Kidney glomerular epithelial cell (primary cell): Measurements from ENCODE around the gene RPRD1B.
"Not testable (repeated sequence)": the region's sequence is repeated elsewhere in the genome, so short reads cannot be mapped to it uniquely, and the experiment has no call there.

Experiments used
- DNase-seq: peaks from one replicate; lab custom pipeline; 2025; lab: John Stamatoyannopoulos, UW

RPRD1B gene

DNA sequence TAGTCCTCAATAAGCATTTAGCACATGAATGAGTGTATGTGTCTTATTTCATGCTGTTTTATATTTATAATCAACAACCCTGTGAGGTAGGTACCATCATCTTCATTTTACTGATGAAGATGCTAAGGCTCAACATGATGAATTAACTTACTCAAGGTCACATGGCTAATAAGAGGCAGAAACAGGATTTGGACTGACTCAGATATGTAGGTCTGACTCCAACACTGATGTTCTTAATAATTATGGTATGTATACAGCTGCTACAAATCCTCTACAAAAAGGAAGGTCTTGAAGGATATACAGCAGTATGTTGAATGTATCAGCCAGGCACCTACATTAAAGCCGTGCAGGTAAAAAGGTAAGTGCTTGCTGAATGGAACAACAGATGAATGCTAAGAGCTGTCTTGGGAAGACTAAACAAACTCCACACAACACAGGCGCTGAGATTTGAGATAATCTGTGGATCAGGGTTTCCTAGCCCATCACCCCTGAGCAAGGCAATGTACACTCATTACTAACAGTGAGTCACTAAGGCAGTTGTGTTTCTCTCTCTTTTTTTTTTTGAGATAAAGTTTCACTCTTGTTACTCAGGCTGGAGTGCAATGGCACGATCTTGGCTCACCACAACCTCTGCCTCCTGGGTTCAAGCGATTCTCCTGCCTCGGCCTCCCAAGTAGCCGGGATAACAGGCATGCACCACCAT lies 32.2 kb upstream of the RPRD1B start:
- DNase-seq: no peak

DNA sequence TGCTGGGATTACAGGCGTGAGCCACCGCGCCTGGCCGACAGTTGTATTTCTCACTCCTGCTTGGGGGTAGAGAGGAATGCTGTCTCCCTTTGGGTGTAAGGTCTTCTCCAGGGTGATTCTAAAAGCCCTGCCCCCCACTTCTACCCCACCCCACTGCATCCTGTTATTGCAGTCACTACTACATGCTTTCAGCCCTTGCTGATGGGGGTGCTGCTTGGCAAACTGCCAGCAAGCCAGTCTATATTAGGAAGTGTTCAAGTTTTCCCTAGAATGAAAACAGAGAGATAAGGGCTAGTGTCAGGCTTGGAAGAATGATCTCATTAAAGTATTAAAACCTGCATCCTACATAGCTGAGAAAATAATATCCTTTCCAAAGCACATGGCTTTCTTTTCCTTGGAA lies 31.6 kb upstream of the RPRD1B start:
- DNase-seq: no peak

DNA sequence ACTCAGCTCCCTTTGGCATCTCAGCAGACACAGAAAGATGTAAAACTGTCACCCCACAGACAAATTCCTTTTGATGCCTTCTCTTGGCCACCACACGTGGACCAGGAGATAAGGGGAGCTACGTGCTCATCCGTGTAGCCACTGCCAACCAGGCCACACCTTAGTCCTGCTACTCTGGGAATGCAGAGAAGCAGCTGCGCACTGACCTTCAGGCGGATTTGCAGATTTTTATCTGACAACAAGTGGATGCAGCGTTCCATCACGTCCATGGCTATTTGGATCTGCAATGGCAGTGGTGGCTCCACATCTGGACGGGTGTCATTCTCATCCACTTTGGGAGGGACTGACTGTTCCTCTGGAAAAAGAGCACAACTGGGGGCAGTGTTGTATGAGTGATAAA lies 31.1 kb upstream of the RPRD1B start:
- no peak for DNase-seq

DNA sequence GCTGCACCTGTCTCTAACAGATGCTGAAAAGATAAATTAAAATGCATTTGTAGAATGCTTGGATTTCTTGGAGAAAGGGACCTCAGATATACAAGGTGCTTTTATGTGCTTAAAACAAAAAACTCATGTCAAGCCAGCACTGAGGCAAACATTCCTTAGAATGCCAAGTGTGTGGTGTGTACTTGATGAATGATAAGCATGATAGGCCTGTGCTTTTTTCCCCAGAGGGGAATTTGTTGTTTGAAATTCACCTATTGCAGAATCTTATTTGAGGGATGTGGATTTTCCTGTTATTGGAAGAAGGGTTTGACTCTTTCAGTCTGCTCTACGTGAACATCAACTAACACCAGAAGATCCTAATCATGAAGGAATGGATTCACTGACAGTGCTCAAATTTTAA lies 29.1 kb upstream of the RPRD1B start:
- no peak for DNase-seq

DNA sequence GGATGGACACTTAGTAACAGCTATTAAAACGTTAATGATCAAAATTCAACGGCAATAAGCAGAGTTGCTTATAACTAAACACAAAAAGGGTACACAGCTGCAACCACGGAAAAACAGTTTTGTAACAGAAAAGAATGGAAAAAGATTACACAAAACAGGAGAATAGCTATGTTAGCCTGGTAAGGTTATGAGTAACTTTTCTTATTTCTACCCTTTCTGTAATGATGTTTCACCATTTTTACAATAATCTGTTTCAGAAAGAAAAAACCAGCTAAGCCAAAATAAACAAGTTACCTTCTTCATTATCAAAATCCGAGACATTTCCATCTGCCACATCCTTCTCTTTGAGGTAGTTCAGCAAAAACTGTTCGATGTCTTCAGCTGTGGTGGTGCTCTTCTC lies 27.6 kb upstream of the RPRD1B start:
- no peak for DNase-seq

DNA sequence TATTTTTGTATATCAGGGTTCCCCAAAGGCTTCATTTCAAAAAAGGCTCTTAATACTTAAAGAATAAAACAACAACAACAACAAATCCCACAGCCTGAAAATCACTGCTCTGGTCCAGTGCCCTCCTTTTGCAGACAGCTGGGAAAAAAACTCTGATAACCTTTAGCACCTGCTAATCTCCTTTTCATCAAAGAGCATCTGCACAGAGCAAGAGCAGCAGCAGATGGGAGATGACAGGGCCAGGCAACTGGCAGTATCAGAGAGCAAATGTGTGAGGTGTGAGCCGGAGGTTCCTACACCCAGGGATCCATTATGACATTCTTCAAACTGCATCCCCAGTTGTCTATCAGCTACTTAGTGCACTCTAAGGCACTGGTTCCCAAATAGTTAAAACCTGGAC lies 26.0 kb upstream of the RPRD1B start:
- DNase-seq: no peak

DNA sequence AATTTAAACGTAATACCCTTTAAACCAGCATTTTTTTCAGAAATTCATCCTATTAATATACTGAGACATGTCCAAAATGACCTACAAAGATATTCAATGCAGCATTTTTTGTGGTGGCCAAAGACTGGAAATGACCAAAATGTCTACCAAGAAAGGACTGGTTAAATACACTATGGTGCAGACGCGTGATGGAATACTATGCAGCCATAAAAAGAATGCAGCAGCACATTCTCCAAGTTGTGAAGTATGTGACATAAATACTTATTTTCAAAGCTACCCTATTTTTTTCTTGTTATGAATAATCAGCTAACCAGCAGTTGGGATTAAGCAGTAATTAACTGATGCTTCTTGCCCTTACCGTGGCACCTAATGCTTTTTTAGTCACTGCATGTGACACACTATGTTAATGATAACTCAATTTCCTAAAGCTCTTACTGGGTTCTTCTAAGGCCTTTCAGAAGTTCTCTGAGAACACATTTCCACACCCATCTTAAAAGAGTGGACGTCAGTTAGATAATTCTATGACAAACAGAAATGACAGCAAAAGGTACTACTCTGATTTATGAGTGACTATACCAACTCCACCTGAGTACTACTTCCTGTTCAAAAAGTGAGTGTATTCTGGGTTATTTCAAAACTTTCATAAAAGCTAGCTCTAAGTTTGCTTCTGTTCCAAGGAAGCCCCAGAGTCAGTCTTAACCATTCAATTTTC lies 25.2 kb upstream of the RPRD1B start:
- DNase-seq: no peak

DNA sequence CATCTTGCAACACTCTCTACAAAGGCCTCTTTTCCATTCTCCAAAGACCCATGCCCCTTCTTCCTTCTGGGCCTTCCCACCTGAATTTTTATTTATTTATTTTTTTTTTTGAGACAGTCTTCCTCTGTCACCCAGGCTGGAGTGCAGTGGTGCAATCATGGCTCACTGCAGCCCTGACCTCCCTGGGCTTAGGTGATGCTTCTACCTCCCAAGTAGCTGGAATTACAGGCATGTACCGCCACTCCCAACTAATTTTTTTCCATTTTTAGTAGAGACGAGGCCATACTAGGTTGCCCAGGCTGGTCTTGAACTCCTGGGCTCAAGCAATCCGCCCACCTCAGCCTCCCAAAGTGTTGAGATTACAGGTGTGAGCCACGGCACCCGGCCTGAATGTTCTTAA lies 24.1 kb upstream of the RPRD1B start:
- not testable (repeated sequence) for DNase-seq

DNA sequence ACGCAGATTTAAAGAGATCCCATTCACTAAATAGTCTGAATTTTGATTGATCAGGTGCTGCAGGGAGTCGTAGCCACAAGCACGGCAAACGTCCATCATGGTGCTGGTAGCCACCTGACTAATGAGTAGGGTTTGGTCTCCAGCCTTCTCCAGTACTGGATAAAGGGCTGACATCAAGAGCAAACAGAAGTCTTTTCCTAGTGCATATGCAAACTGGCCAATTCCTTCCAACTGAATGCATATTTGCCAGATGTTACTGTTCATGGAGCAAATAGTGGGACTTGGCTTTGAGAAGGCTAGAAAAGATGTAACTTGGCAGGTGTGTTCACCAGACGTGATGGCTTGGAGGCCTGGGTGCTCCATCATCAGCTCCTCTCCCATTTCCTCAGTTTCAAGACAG lies 21.9 kb upstream of the RPRD1B start:
- no peak for DNase-seq

DNA sequence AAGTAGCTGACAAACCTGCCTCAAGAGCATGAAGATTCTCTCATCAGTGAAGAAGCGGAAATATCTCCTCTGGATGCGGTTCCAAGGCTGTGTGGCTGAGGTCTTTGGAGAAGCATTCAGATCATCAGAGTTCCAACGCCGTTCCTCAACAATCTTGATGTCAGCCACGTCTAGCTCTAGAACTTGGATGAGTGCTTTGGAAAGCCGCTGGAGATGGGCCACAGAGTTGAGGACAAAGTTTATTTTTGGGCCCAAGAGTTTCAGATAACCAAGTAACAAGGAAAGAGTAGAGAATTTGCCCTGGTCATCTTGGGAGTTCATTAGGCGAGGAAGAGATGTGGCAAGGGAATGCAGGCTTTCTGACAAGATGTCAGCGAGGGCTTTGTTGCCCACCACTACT lies 21.2 kb upstream of the RPRD1B start:
- no peak for DNase-seq

DNA sequence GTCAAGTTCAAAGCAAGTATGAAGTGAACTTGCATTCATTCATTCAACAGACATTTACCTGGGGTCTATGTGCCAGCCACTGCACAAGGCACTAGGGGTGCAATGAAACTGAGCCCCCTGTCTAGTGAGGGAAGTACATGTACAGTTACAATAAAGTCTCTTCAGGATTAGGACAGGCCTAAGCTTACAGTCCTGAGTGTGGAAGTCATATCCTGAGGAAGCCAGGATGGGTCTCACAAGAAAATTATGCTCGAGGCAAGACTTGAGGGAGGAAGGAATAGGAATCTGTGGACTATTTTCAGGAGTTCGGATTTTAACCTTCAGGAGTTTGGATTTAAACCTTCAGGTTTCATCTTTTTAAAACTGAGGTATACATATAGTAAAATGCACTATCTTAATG lies 19.7 kb upstream of the RPRD1B start:
- no peak for DNase-seq

DNA sequence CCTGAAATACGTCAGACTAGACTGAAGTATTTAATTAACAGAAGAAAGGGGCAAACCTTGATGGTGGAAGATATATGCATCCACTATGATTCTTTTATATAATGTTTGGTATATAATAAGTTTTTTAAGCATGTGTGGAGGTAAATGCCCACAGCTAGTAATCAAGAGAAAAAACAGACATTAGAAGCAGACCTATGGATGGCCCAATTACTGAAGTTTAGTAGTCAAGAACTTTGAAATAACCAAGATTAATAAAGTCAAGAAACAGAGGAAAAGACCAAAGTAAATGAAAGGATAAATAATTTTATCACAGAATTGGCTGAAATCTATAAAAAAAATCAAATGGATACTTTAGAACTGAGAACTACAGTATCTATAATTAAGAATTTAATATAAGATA lies 15.6 kb upstream of the RPRD1B start:
- no peak for DNase-seq

DNA sequence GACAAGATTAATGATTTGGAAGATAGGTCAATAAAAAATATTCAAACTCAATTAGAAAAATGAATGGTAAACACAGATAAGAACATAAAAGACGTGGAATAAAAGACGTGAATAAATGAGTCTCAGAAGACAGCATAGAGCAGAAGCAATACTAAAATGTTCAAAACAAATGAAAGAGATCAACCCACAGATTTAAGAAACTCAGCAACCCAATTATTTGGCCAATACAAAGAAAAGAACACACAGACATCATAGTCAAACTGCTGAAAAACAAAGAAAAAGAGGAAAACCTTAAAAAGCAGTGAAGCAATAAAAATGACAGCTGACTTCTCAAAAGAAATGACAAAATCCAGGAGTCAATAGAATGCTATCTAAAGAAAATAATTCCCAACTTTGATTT lies 15.2 kb upstream of the RPRD1B start:
- no peak for DNase-seq

DNA sequence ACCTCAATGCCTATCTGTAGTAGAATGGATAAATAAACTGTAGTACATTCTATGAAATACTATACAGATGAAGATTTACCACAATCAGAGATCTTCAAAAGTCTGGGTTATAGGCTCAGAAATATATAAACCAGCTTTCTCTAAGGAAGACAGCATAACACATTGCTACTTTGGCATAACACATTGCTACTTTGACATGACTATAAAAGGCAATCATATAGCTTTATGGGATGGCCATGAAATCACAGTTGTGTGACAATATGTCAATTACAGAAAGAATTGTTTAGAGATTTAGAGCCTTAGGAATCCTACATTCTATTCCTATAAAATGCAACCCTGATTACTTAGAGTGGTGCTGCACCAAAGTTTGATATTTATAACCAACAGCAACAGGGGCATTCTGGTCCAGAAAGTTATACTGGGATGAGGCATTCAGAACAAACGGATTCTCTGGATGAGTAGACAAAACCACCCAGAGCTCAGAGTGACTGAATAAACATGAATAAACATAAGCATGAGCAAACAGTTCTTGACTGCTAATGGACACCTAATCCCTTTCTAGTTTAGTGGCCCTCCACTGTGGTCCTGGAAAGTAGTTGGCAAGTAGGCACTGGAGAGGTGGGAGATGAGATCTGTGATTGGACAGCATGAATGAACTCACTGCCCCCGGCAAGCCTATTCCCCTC lies 12.3 kb upstream of the RPRD1B start:
- no peak for DNase-seq

DNA sequence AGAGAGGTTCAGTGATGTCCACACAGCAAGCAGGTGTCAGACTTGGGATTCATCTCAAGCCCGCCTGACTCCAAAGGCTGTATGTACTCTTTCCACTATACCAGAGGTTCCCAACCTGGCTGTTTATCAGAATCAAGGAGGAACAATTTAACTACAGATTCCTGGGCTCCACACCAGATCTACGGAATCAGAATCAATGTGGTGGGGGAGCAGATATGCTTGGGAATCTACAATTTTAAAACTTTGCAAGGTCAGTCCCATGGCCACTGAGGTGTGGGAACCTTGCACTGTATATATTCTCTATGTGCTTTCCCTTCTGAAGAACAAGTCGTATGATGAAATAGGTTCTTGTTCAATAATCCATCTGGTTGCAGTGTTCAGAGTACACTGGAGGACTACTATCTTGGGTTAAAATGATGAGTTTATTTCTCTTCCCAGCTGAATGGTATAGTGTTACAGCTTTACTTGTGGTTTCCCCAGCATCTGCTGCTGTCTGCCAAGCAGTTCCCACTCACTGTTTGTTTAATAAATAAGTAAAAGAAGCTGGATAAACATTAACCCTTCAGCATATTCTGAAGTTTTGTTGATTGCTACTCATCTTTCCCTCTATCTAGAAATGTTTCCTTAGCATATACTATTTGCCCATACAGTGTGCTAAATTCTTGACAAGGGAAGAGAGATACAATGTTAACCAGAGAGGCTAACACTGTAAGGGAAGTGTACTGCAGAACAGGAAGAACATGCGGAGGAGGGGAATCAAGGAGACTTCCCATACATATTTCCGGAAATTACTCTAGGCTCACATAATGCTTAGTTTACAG lies 10.2 kb upstream of the RPRD1B start:
- DNase-seq: peak; percentile 23

DNA sequence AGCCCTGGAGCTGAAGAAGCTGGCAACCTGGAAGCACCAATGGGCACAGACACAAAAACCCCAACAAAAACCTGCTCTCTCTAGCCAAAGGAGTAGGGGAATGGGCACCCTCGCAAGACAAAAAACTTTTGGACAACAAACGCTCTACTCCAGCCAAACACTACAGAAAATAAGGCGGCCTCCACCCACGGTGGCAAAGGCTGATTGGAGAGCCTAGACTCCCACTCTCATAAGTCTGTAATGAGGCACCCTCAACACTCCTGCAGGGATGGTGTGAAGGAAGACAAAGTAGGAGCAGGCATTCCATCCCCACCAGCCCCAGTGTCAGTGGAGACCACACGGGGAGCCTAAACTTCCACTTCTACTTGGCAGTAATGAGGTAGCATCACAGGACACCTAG lies 9.1 kb upstream of the RPRD1B start:
- DNase-seq: no peak

DNA sequence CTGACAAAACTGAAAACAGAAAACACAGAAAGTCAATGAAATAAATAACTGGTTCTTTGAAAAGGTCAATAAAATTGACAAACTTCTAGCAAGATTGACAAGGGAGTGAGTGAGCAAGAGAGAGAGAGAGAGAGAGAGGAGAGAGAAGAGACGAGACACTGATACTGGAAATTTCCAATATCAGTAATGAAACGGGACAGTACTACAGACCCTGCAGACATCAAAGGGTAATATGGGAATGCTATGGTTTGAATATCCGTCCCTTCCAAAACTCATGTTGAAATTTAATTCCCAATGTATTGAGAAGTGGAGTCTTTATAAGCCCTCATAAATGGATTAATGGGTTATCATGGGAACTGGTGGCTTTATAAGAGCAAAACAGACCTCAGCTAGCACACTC lies 4.1 kb upstream of the RPRD1B start:
- DNase-seq: no peak

DNA sequence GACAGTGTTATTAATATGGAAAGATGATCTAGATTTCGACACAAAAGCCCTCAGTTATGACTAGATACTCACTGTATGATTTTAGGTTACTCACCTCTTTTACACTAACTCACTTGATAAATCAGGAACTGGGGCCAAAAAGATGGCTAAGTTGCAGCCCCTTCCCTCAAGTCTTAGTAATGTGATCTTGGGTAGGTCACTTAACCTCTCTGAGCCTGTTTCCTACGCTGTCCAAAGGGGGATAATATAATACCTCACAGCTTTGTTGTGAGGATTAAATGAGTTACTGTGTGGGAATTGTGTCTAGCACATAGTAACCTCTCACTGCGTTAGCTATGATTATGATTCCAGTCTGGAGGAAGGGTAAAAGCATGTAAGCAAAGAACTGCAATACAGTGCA lies 1.6 kb upstream of the RPRD1B start:
- no peak for DNase-seq

DNA sequence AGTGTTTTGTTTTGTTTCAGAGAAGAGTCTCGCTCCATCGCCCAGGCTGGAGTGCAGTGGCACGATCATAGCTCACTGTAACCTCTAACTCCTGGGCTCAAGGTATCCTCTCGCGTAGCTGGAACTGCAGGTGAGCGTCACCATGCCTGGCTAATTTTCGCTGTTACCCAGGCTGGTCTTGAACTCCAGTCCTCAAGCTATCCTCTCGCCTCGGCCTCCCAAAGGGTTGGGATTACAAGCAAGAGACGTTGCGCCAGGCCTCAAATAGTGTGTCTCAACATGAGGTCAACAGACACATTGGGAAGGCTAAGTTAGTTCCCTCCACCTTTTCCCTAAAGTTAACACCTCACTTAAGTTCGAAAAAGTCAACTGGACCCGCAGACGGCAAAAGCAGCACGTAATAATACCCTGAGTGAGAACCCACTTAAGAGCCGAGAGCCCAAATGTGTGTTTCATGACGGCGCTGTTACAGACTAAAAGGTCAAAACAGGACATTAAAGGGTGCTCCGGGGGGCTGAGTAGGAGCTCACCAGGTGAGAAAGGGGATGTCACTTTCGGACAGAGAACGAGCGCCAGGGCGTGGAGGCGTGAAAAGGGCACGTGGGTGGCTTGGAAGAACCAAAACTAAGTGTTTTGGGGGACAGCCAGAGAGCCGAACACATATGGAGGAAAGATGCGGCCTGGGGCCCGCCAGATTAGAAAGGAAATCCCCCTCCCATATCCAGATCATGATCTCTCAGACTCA lies 789 bp upstream of the RPRD1B start:
- DNase-seq: no peak

DNA sequence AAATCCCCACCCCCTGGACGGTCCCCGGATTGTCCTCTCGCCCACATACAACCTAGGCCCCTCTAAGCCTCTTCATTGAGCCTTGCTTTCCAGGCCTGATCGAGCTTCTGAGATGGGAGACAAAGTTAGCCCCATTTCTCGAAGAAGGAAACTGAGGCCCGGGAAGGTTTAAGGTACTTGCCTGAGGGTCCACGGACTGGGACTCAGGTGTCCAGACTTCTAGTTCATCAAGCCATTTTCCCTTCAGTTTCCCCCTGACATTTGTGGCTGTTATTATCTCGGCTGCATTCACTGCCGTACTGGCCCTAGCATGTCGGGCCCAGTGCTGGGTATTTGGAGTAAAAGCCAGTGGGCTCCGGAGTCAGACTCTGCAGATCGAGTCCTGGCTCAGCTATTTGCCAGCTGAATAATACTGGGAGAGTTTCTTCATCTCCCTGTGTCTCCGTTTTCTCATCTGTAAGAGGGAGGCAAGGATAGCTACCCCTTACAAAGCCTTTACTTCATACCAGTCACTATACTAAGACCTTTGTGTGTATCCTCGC lies 633 bp downstream of the RPRD1B start:
- no peak for DNase-seq

DNA sequence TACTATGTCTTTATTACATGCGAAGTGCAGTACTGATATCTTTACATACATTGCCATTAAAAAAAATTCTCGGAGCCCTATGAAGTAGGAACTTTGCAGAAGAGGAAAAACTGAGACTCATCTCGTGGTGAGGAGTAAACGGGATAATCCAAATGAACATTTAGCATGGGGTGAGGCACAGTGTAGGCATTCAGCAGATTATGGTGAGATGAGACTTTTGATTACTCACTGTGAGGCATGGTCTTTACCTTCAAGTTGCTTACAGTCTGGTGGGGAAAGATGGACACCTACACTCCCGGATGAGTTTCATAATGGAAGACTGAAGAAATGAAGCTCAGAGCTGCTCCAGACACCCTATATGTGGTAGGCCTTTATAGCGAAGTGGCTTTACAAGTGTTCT lies 1.4 kb downstream of the RPRD1B start:
- DNase-seq: no peak

DNA sequence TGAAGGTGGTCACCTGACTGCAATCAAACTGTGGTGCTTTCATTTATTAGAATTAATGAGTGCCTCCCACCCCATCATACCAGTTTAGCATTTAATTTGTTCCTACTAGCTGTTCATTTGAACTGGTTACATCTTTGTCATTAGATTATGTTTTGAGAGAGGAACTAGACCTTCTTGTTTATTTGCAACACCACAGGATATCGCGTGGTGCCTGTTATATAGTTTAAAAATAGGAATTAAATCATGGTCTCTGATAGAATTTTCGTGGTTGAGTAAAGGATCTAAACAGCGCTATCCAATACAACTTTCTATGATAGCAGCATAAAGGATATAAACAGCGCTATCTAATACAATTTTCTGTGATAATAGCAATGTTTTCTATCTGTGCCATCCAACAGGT lies 2.8 kb downstream of the RPRD1B start:
- DNase-seq: no peak
